ENCODE results near the gene ZFYVE9. TPM values are rescaled to one million over a fixed set of nuclear protein-coding genes. Genes with fewer than 3 reads are reported as not detected.

The ZFYVE9 gene
- total and polyA plus RNA-seq, 9 of the 15 experiments (the other 6 are each of a cell fraction or from before 2014, with no cell fraction given): 0.52 to 14.4 (median 8.9) TPM

DNA sequence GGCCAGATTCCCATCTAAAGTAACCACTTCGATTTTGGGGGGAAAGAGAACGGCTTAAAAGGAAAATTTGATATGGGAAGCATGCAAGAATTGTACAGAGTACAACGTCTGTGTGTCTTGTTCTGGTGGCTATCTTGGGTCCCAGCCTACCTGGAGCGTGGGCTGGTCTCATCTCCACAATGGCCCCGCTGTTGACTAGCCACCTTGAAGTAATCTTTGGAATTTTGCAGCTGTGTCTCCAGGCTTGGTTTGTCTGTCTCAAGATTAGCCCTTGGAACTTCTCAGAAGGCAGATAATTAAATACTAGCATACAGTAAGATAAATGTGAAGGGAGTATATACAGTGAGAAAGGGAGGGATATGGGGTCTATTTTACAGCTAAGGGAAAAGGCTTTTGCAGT lies 225.4 kb downstream of the ZFYVE9 start:
- FAIRE-seq (no peak), DNase-seq (ENCODE audit: extremely low read depth in 1 of 4, low spot score in 3 of 4) (peak in 1 of 4 experiments; percentile 37), ATAC-seq (no peak)
- intact Hi-C loops (cut with micrococcal nuclease) (loop anchor here (2.0 kb wide), 1 partner anchor 224 kb away; the partner anchor contains the start of gene ZFYVE9), in situ Hi-C loops (cut with MboI) (no loop called here)
- H3K9me3 ChIP-seq (replicated peaks; ENCODE audit: control insufficient read depth, insufficient read depth, low read depth, low read length): no peaks in the 10 kb centered on the region
- H3K27ac ChIP-seq (ENCODE audit: extremely low read depth, low read depth, low read length): peak overlapping the region; percentile 37; the same call in 2 of the 3 replicates
- peak; percentile 52 for TF ChIP-seq CBFA2T3 (IDR thresholded peaks at IDR 0.05)
- no peak for TF ChIP-seq ZFP30 (CRISPR knock-in tag; IDR thresholded peaks at IDR 0.05; ENCODE audit: borderline replicate concordance)
- TF ChIP-seq CBFA2T2 (conservative IDR thresholded peaks at IDR 0.05): 0 out of 2 replicates have a peak, but pooled peaks have one; percentile 22
- TF ChIP-seq E2F3 (CRISPR knock-in tag; IDR thresholded peaks at IDR 0.05): no peak
- no peak for TF ChIP-seq FUS (optimal IDR thresholded peaks at IDR 0.05; ENCODE audit: low read depth, low read length)
- TF ChIP-seq HNRNPUL1 (IDR thresholded peaks at IDR 0.05; ENCODE audit: low read length): no peak
- no peak for TF ChIP-seq MIER1 (IDR thresholded peaks at IDR 0.05; ENCODE audit: low read depth)
- H4K20me1 ChIP-seq (replicated peaks; ENCODE audit: control insufficient read depth, insufficient read depth, low read length): no peaks in the 10 kb centered on the region; the same call in 1 of the 2 replicates
- no peaks in the 10 kb centered on the region for H3K27me3 ChIP-seq (ENCODE audit: control insufficient read depth in 2 of 2, insufficient read depth in 2 of 2, low read length in 2 of 2)
- CTCF ChIA-PET (ENCODE audit: low intra/inter-chr PET ratio): interaction anchor here (0.6 kb wide), 1 partner anchor 366 kb away, joined by 7 read pairs; no protein-coding TSS in a partner anchor
- 27% methylated on average over 5 of the region's 5 CpGs for WGBS (ENCODE audit: insufficient coverage, low coverage, missing lambda C conversion rate)
- peaks cover 22% of the 10 kb centered on the region for H3K79me2 ChIP-seq (ENCODE audit: control insufficient read depth, insufficient read depth, low read length)
- peaks cover 5% of the 10 kb centered on the region for H3K9me1 ChIP-seq (ENCODE audit: control insufficient read depth, insufficient read depth, low read length)
- peaks cover 38% of the 10 kb centered on the region for H3K36me3 ChIP-seq (ENCODE audit: control insufficient read depth, insufficient read depth, low read length)
- peak overlapping the region; percentile 34 for H2AFZ ChIP-seq (ENCODE audit: low read depth, low read length)
- no TSS peak for BruUV-seq (replicated peaks)
- H3K4me2 ChIP-seq (ENCODE audit: insufficient read depth, low read length): peak overlapping the region; percentile 91
- peaks cover 21 to 36% of the 10 kb centered on the region in 2 experiments for H3K4me1 ChIP-seq (replicated peaks in 1 of 2; ENCODE audit: control insufficient read depth in 2 of 2, insufficient read depth in 2 of 2, low read length in 2 of 2)
- POLR2A ChIA-PET: interaction anchor here (0.6 to 3.7 kb wide), 6 partner anchors 9 to 327 kb away, joined by 3 to 29 read pairs (median 3); partner anchors contain the start of genes ORC1 and PRPF38A
- H3K4me3 ChIP-seq: no peak overlapping the region
- peak overlapping the region; percentile 6 to 71; a peak in 1 of 4 replicates for H3K9ac ChIP-seq (ENCODE audit: insufficient read depth in 1 of 2, low read depth in 2 of 2, low read length in 2 of 2)

Data from K562 (cell line).